ENCODE measurements around the gene VWA1. TPM values are rescaled to one million over a fixed set of nuclear protein-coding genes. Genes with fewer than 3 reads are reported as not detected.

The VWA1 gene
- polyA plus RNA-seq, 1 donor (not counting 4 experiments of a cell fraction or from before 2014, with no cell fraction given), result 6.5 TPM

- H3K9me3 ChIP-seq (ENCODE audit: control insufficient read depth, low read depth, low read length), result no peaks in the 10 kb centered on the region
- no peaks in the 10 kb centered on the region for H3K9me1 ChIP-seq (ENCODE audit: control insufficient read depth, extremely low read depth, insufficient read depth, low read length)
- no peaks in the 10 kb centered on the region for H3K27me3 ChIP-seq (ENCODE audit: control insufficient read depth, extremely low read depth, insufficient read depth, low read length)
- FAIRE-seq (no peak), DNase-seq (ENCODE audit: low read depth, low spot score) (no peak)
- no peak overlapping the region for H3K4me2 ChIP-seq (ENCODE audit: control insufficient read depth, extremely low read depth, insufficient read depth, low read depth, low read length)
- peaks cover 27% of the 10 kb centered on the region for H3K4me1 ChIP-seq (ENCODE audit: control insufficient read depth, extremely low read depth, insufficient read depth, low read length)
- no peak overlapping the region for H3K4me3 ChIP-seq (ENCODE audit: control insufficient read depth in 2 of 3, extremely low read depth in 1 of 3, insufficient read depth in 2 of 3, low read depth in 1 of 3, low read length in 3 of 3)
- no peak overlapping the region for H3K9ac ChIP-seq (ENCODE audit: control insufficient read depth, extremely low read depth, insufficient read depth, low read length)
- no peaks in the 10 kb centered on the region for H3K36me3 ChIP-seq (ENCODE audit: control insufficient read depth in 2 of 2, extremely low read depth in 1 of 2, insufficient read depth in 2 of 2, low read length in 2 of 2)
- no peak overlapping the region for H2AFZ ChIP-seq (ENCODE audit: control insufficient read depth, low read length)
- H3K79me2 ChIP-seq (ENCODE audit: control insufficient read depth, insufficient read depth, low read length), result no peaks in the 10 kb centered on the region
- dilution Hi-C loops (cut with MboI; ENCODE audit: extremely low pct_ligation_motif_present, low sequenced_read_pairs), result no loop called here
- H4K20me1 ChIP-seq (ENCODE audit: control insufficient read depth, extremely low read depth, insufficient read depth, low read length), result no peaks in the 10 kb centered on the region
- no peak overlapping the region for H3K27ac ChIP-seq (ENCODE audit: control insufficient read depth, insufficient read depth, low read length)
- TF ChIP-seq EZH2 (IDR thresholded peaks at IDR 0.05; ENCODE audit: low read length) (no peak), CTCF (optimal IDR thresholded peaks at IDR 0.05 in 1 of 3, IDR thresholded peaks at IDR 0.05 in 1 of 3, conservative IDR thresholded peaks at IDR 0.05 in 1 of 3; ENCODE audit: extremely low read depth in 1 of 3, insufficient read depth in 2 of 3, low read length in 3 of 3) (no peak)
These were observed 3.1 kb upstream of the VWA1 start for GRCh38 chr1:1432274-1432950.

GRCh38 chr1:1432951-1433803 lies 2.3 kb upstream of the VWA1 start:
- no peak for FAIRE-seq
- Histone ChIP-seq H3K4me2 (ENCODE audit: control insufficient read depth, extremely low read depth, insufficient read depth, low read depth, low read length) (peak overlapping the region; percentile 56), H3K9me1 (ENCODE audit: control insufficient read depth, extremely low read depth, insufficient read depth, low read length) (no peaks in the 10 kb centered on the region), H3K9me3 (ENCODE audit: control insufficient read depth, low read depth, low read length) (no peaks in the 10 kb centered on the region), H3K4me3 (ENCODE audit: control insufficient read depth in 2 of 3, extremely low read depth in 1 of 3, insufficient read depth in 2 of 3, low read depth in 1 of 3, low read length in 3 of 3) (peak overlapping the region in 1 of 3 experiments; percentile 27), H2AFZ (ENCODE audit: control insufficient read depth, low read length) (peak overlapping the region; percentile 75), H3K27ac (ENCODE audit: control insufficient read depth, insufficient read depth, low read length) (peak overlapping the region; percentile 31), H3K36me3 (ENCODE audit: control insufficient read depth in 2 of 2, extremely low read depth in 1 of 2, insufficient read depth in 2 of 2, low read length in 2 of 2) (no peaks in the 10 kb centered on the region), H4K20me1 (ENCODE audit: control insufficient read depth, extremely low read depth, insufficient read depth, low read length) (no peaks in the 10 kb centered on the region), H3K27me3 (ENCODE audit: control insufficient read depth, extremely low read depth, insufficient read depth, low read length) (no peaks in the 10 kb centered on the region), H3K4me1 (ENCODE audit: control insufficient read depth, extremely low read depth, insufficient read depth, low read length) (peaks cover 27% of the 10 kb centered on the region), H3K79me2 (ENCODE audit: control insufficient read depth, insufficient read depth, low read length) (no peaks in the 10 kb centered on the region), H3K9ac (ENCODE audit: control insufficient read depth, extremely low read depth, insufficient read depth, low read length) (peak overlapping the region; percentile 52)
- dilution Hi-C loops (cut with MboI; ENCODE audit: extremely low pct_ligation_motif_present, low sequenced_read_pairs), result no loop called here
- peak; percentile 25 for DNase-seq (ENCODE audit: low read depth, low spot score)
- no peak for TF ChIP-seq CTCF (optimal IDR thresholded peaks at IDR 0.05 in 1 of 3, IDR thresholded peaks at IDR 0.05 in 1 of 3, conservative IDR thresholded peaks at IDR 0.05 in 1 of 3; ENCODE audit: extremely low read depth in 1 of 3, insufficient read depth in 2 of 3, low read length in 3 of 3)
- no peak for TF ChIP-seq EZH2 (IDR thresholded peaks at IDR 0.05; ENCODE audit: low read length)
